HL-60 (cell line): ENCODE results near the gene SYNPO2.

ENCODE experiments used
- POLR2AphosphoS5 ChIP-seq: IDR thresholded peaks from 2 replicates; pipeline ENCODE4 v1.6.1; 2012; ENCODE audit warnings: low read depth
- TF ChIP-seq, protein P1 (sequence below): IDR thresholded peaks from one replicate; pipeline ENCODE4 v1.5.1; 2011; ENCODE audit warnings: low read length, control low read depth, inconsistent platforms; ENCODE audit not compliant: insufficient read depth

DNA sequence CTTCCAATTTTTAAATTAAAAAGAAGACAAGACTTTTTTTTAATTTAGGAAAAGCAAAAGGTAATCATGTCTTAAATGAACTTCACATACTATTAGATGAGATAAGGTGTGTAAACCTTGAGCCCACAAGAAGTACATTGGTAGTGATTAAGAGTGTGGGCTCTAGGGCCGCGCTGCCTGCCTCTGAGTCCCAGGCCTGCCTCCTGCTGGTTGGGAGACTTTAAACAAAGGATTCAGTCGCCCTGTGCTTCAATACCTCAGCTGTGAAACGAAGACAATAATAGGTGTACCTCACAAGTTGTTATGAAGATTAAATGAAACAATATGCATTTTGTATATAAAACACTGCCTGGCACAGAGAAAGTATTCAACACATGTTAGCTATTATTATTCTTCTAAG is 151.1 kb downstream of the SYNPO2 start:
- TF ChIP-seq, protein P1, sequence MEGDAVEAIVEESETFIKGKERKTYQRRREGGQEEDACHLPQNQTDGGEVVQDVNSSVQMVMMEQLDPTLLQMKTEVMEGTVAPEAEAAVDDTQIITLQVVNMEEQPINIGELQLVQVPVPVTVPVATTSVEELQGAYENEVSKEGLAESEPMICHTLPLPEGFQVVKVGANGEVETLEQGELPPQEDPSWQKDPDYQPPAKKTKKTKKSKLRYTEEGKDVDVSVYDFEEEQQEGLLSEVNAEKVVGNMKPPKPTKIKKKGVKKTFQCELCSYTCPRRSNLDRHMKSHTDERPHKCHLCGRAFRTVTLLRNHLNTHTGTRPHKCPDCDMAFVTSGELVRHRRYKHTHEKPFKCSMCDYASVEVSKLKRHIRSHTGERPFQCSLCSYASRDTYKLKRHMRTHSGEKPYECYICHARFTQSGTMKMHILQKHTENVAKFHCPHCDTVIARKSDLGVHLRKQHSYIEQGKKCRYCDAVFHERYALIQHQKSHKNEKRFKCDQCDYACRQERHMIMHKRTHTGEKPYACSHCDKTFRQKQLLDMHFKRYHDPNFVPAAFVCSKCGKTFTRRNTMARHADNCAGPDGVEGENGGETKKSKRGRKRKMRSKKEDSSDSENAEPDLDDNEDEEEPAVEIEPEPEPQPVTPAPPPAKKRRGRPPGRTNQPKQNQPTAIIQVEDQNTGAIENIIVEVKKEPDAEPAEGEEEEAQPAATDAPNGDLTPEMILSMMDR = no peak
- TF ChIP-seq POLR2AphosphoS5 = no peak
